HG02763 (cell line): ENCODE results near the gene ADAT1.

Source experiments
- ATAC-seq: cut with Tn5 transposase; IDR thresholded peaks from one replicate; pipeline ENCODE4 v1.9.1; 2021; ENCODE audit warnings: mild to moderate bottlenecking, moderate library complexity; ENCODE audit not compliant: unreplicated experiment

ADAT1 gene, protein sequence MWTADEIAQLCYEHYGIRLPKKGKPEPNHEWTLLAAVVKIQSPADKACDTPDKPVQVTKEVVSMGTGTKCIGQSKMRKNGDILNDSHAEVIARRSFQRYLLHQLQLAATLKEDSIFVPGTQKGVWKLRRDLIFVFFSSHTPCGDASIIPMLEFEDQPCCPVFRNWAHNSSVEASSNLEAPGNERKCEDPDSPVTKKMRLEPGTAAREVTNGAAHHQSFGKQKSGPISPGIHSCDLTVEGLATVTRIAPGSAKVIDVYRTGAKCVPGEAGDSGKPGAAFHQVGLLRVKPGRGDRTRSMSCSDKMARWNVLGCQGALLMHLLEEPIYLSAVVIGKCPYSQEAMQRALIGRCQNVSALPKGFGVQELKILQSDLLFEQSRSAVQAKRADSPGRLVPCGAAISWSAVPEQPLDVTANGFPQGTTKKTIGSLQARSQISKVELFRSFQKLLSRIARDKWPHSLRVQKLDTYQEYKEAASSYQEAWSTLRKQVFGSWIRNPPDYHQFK

GRCh38 chr16:75622761-75623605 lies at the start of gene ADAT1:
Gene ADAT1, minus strand, starts transcription at chr16:75623281. Its CDS starts 2,482 bp downstream, at chr16:75620799.
- ATAC-seq, result peak; percentile 90

DNA sequence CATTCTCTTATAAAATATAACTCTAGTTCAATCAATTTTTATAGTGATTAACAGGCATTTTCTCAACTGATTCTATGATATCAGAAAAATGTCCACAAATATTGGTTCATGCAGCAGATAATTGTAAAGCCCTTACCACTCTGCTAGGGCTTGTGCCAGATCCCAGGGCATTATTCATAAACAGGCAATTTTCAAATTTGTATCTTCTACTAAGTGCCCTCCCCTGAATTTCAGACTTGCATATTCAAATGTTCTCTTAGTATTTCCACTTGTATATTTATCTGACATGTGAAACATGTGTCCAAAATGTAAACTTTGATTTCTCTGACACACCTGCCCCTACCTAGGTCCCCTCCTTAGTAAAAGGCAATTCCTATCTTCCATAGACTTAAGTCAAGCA lies 44.4 kb upstream of the ADAT1 start:
- no peak for ATAC-seq

DNA sequence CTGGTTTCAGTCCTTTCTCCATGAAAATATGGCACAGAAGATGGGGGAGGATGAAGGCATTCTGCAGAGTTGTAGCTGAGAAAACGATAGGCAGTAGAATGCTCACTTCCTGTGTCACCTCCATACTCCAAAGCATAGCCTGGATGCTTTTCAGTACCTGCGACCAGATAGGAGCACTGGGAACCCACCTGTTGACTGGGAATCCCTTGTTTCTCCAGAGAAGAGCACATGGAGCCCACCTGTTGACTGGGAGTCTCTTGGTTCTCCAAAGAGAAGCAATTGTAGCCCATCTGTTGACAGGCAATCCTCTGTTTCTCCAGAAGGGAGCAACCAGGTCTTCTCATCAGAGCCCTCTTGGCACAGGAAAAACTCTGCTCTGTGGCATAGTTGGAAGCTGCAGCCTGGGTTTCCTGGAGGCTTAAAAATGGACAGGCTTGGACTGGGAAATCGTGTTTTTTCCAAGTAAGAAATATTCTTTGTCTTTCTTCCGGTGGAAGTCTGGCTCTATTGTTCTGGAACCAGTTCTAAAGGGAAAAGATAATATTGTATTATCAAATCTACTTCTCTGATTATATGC lies 37.7 kb upstream of the ADAT1 start:
- no peak for ATAC-seq

GRCh38 chr16:75660321-75660720 lies 37.2 kb upstream of the ADAT1 start:
- ATAC-seq, result no peak

- ATAC-seq, result no peak
Observed at GRCh38 chr16:75658175-75658574, 35.1 kb upstream of the ADAT1 start.

GRCh38 chr16:75653922-75654321 lies 30.8 kb upstream of the ADAT1 start:
- no peak for ATAC-seq

- peak; percentile 28 for ATAC-seq
Observed at GRCh38 chr16:75648265-75649076, 25.4 kb upstream of the ADAT1 start.

DNA sequence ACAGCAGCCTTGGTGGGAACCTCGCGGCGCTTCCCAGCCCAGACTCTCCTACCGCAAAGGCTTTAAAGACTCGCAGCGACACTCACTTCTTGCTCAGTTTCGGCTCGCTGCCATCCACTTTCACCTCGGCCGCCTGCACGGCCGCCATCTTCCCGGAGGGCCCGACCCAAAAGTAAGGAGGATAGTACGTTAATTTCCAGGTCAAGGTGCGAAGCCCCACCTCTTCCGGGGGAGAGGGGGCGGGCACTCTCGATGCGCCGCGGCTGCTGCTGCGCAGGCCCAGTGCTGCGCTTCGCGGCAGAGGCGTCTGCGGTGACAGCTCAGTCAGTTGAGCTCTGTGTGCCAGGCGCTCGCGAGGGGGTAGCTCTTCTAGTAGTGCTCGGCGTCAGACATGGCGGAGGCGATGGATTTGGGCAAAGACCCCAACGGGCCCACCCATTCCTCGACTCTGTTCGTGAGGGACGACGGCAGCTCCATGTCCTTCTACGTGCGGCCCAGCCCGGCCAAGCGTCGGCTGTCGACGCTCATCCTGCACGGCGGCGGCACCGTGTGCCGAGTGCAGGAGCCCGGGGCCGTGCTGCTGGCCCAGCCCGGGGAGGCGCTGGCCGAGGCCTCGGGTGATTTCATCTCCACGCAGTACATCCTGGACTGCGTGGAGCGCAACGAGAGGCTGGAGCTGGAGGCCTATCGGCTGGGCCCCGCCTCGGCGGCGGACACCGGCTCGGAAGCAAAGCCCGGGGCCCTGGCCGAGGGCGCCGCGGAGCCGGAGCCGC lies 24.6 kb upstream of the ADAT1 start, which contains the start of the genes KARS1 and TERF2IP:
Gene KARS1 (minus strand): TSS at position 174 of the 773 bp plus-strand sequence. CDS start 26 bp downstream, at position 148.
Gene TERF2IP (plus strand): TSS at position 282 of the 773 bp plus-strand sequence. CDS start 110 bp downstream, at position 392.
- peak; percentile 85 for ATAC-seq

GRCh38 chr16:75647112-75647491 lies 24.0 kb upstream of the ADAT1 start:
- peak; percentile 18 for ATAC-seq

GRCh38 chr16:75644240-75645012 lies 21.3 kb upstream of the ADAT1 start:
- no peak for ATAC-seq

DNA sequence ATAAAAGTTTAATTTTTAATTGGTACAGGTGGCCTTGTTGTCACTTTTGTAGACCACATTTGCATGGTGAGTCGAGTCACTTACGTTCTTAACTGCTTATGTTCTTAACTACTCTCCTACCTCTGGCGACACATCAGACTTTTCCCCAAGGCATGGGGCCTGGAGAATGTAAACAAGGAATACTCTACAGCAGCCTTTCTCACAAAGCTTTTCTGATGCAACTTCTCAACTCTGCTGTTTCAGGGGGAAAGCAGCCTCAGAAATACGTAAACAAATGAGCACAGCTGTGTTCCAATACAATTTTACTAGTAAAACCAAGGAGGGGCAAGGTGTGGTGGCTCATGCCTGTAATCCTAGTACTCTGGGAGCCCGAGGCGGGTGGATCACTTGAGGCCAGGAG lies 17.5 kb upstream of the ADAT1 start:
- no peak for ATAC-seq

- ATAC-seq, result no peak
Observed at GRCh38 chr16:75635036-75635435, 12.0 kb upstream of the ADAT1 start.

GRCh38 chr16:75632857-75633256 lies 9.8 kb upstream of the ADAT1 start:
- no peak for ATAC-seq

DNA sequence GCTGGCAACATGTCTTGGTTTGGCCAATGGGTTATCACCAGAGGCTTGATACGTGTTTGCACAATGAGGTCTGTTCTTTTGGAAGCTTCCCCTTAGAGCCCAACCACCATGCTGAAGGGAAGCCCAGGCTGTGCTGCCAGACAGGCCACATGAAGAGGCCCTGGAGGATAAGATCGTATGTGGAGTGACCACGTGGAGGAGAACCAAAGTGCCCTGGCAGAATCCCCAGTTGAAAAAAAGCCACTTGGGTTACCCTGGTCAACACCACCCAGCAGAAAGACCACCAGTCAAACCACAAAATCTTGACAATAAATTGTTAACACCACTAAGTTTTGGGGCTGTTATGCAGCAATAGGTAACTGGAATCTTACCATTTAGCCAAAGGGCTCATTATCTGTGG lies 7.0 kb upstream of the ADAT1 start:
- ATAC-seq, result no peak

DNA sequence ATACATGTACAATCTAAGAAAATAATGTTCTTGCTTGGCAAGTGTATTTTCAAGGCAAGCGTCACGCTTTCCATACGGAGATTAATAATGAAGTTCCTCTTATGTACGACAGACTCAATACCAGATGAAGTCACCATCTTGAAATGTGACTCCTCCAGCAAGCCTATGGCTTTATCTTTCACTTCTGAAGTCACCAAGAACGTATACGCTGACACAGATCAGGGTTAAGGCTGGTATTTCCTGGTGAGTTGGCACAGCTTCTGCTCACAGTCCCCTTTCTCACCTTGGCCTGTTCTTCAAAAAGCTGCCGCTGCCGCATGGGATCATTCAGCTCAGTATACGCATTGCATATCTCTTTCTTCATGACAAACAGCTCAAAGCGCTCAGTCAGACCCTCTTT lies 6.1 kb upstream of the ADAT1 start:
- no peak for ATAC-seq

DNA sequence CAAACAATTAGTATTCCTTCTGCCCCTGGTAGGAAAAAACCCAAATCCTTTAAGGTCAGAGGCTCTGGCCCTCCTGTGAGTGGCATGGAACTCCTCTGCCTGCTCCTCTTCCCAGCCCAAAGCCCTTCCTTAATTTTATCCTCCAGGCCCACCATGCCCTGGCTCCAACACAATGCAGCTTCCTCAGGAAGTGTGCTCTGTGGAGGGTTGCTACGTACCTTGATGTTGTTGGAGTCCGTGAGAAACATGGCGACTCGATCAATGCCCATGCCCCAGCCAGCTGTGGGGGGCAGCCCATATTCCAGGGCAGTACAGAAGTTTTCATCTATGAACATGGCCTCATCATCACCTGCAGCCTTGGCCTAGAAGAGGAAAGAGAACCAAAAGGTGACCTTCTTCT lies 5.3 kb upstream of the ADAT1 start:
- ATAC-seq, result no peak

GRCh38 chr16:75627851-75628250 lies 4.8 kb upstream of the ADAT1 start:
- no peak for ATAC-seq

DNA sequence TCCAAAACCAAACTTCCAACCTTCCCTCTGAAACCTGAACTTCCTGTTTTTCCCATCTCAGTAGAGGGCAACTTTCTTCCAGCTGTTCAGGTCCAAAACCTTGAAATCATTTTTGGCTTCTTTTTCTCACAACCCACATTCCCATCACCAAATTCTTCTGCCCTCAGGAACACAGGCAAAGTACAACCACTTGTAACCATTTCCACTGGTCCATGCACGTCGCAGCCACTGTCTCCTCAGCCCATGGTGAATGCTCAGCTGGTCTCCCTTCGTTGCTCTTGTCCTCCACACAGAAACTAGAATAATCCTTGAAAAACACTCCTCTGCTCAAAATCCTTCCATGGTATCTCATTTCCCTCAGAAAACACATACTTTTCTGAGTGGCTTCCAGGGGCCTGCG lies 3.7 kb upstream of the ADAT1 start:
- ATAC-seq, result no peak

- ATAC-seq, result no peak
Observed at GRCh38 chr16:75624921-75625334, 1.8 kb upstream of the ADAT1 start.
